Activated T-helper 17 cell treated with anti-CD3 and anti-CD28 coated beads, Interleukin-2, amount 50 U/mL, for 72 hours (primary cell): Measurements from ENCODE around the gene GPRC5A. TPM values are rescaled to one million over a fixed set of nuclear protein-coding genes. Genes with fewer than 3 reads are reported as not detected.

Source experiments
- ATAC-seq: fragments of 150-1000 bp; cut with Tn5 transposase; replicated peaks from 2 replicates; pipeline ENCODE4 v1.10.0; 2021; ENCODE audit warnings: mild to moderate bottlenecking, moderate library complexity
- H3K27ac Mint-ChIP-seq: one replicate; pipeline ENCODE4 v1.8.0; 2022; ENCODE audit warnings: mixed read lengths
- H3K27me3 Mint-ChIP-seq: one replicate; pipeline ENCODE4 v1.8.0; 2022; ENCODE audit warnings: mixed read lengths
- H3K36me3 Mint-ChIP-seq: one replicate; pipeline ENCODE4 v1.8.0; 2022; ENCODE audit warnings: low read depth, mild to moderate bottlenecking, mixed read lengths
- H3K4me1 Mint-ChIP-seq: one replicate; pipeline ENCODE4 v1.8.0; 2022; ENCODE audit warnings: mixed read lengths
- H3K4me3 Mint-ChIP-seq: one replicate; pipeline ENCODE4 v1.8.0; 2022; ENCODE audit warnings: mild to moderate bottlenecking, mixed read lengths
- H3K9me3 Mint-ChIP-seq: one replicate; pipeline ENCODE4 v1.8.0; 2022; ENCODE audit warnings: mixed read lengths
- total RNA-seq, 2 donors: library from RNA; stranded (reverse); gene quantifications; one replicate each; pipeline ENCODE4 v1.2.3, GENCODE V29; 2022

The GPRC5A gene
- total RNA-seq, 2 donors from 2014 or later, result 0.99 to 2.9 TPM

DNA sequence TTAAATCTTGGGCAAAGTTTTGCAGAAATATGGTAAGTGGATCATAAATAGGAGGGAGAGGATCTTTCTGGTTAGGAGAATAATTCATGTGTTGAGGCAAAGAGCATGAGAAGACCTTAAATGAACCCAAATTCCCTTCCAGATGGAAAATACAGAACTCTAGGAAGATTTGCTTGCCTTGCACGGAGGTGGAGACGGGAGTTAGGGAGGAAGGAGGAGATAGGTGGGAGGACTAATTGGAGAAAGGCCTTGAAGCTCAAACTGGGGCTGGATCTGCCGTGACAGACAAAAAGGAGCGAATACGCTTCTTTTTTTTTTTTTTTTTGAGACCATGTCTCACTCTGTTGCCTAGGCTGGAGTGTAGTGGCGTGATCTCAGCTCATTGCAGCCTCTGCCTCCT, 5.9 kb downstream of the GPRC5A start:
- no peaks in the 10 kb centered on the region for H3K9me3 Mint-ChIP-seq
- H3K27ac Mint-ChIP-seq, result no peak overlapping the region
- ATAC-seq, result no peak
- peaks cover 13% of the 10 kb centered on the region for H3K4me1 Mint-ChIP-seq
- H3K27me3 Mint-ChIP-seq, result peaks cover 27% of the 10 kb centered on the region
- H3K36me3 Mint-ChIP-seq, result no peaks in the 10 kb centered on the region
- no peak overlapping the region for H3K4me3 Mint-ChIP-seq

DNA sequence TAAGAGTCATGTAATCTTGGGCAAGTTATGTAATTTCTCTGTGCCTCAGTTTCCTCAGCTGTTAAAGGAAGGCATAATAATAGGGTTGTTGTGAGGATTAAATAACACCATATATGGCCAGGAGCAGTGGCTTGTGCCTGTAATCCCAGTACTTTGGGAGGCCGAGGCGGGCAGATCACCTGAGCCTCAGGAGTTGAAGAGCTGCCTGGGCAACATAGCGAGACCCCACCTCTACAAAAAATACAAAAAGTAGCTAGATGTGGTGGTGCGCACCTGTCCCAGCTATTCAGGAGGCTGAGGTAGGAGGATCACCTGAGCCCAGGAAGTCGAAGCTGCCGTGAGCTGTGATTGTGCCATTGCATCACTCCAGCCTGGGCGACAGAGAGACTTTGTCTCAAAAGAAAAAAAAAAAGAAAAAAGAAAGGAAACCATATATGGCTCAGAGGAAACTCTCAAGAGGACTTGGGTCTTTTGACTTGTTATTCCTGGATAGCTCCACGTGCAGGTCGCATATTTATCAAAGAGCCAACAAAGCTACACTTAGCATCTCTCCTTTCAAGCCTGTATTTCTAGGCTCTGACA, 6.9 kb downstream of the GPRC5A start:
- peaks cover 13% of the 10 kb centered on the region for H3K4me1 Mint-ChIP-seq
- no peaks in the 10 kb centered on the region for H3K36me3 Mint-ChIP-seq
- H3K9me3 Mint-ChIP-seq, result no peaks in the 10 kb centered on the region
- ATAC-seq, result no peak
- no peak overlapping the region for H3K4me3 Mint-ChIP-seq
- peaks cover 20% of the 10 kb centered on the region for H3K27me3 Mint-ChIP-seq
- H3K27ac Mint-ChIP-seq, result no peak overlapping the region

DNA sequence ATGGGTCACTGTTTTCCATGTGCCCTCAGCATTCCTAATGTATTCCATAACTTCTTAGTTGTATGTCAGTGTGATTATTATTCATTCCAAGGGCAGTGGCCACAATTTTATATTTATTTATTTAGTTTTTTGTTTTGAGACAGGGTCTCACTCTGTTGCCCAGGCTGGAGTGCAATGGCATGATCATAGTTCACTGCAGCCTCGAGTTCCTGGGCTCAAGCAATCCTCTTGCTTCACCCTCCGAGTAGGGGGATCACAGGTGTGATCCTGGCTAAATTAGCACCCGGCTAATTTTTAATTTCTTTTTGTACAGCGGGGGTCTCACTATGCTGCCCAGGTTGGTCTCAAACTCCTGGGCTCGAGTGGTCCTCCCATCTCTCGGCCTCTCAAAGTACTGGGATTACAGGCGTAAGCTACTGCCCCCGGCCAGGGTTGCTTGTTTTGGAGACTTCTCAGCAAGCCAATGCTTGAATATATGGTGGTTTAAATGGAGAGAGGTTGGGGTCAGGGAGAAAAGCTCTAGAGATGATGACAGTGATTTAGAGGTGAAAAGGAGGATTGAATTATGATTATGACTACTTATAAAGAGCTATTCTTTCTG, 7.6 kb downstream of the GPRC5A start:
- Mint-ChIP-seq H3K4me3 (peak overlapping the region; percentile 13), H3K4me1 (peaks cover 13% of the 10 kb centered on the region), H3K27ac (peak overlapping the region; percentile 73), H3K27me3 (peaks cover 17% of the 10 kb centered on the region), H3K36me3 (no peaks in the 10 kb centered on the region), H3K9me3 (no peaks in the 10 kb centered on the region)
- no peak for ATAC-seq

DNA sequence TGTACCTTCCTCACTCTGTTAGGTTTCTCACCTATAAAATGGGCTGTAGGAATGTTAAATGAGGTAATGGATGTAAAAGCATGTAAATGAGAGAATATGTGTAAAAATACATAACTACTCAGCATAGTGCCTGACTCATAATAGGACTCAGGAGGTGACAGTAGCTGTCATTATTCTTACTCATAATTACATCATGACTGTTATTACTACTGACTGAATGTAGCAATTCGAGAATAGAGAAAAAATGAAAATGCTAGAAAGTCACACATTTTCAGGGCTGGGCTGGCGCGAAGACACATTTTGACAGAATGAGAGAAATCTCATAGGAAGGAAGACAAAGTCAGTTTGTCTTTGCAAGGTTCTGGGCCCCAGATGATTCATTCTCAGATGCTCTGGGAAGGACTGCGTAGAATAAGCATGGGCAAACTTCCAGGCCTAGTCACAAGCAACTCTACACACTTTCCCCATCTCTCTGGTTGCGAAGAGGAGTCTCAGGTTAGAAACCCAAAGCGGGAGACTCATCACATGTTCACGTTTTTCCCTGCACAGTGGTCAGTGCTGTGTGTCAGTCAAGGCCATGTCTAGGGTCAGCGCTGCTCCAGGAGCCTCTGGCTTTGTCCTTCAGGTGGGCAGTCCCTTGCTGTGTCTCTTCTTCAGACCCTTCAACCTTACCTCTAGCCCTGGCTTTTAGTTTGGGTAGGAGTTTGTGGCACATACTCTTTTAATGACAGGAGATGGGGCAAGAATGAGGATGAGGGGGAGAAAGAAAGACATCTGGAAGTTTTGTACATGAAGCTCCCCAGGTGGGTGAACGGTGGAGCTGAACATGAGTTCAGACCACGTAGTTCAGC, 8.4 kb downstream of the GPRC5A start:
- peaks cover 21% of the 10 kb centered on the region for H3K27me3 Mint-ChIP-seq
- peak overlapping the region; percentile 73 for H3K27ac Mint-ChIP-seq
- peak overlapping the region; percentile 13 for H3K4me3 Mint-ChIP-seq
- no peaks in the 10 kb centered on the region for H3K9me3 Mint-ChIP-seq
- ATAC-seq, result peak; percentile 90
- H3K36me3 Mint-ChIP-seq, result no peaks in the 10 kb centered on the region
- peaks cover 13% of the 10 kb centered on the region for H3K4me1 Mint-ChIP-seq

DNA sequence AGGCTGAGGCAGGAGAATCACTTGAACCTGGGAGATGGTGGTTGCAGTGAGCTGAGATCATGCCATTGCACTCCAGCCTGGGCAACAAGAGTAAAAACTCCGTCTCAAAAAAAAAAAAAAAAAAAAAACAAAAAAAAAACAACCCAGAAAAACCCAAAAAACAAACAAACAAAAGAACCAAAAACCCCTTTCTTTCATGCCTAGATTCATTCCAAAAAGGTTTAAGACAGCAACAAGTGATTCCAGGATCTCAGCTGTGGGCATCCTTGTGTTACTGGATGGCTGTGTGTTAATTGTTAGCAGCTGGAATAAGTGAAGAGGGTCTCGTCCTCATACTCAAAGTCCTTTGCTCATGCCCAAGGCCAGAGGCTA, 9.4 kb downstream of the GPRC5A start:
- H3K27ac Mint-ChIP-seq, result no peak overlapping the region

DNA sequence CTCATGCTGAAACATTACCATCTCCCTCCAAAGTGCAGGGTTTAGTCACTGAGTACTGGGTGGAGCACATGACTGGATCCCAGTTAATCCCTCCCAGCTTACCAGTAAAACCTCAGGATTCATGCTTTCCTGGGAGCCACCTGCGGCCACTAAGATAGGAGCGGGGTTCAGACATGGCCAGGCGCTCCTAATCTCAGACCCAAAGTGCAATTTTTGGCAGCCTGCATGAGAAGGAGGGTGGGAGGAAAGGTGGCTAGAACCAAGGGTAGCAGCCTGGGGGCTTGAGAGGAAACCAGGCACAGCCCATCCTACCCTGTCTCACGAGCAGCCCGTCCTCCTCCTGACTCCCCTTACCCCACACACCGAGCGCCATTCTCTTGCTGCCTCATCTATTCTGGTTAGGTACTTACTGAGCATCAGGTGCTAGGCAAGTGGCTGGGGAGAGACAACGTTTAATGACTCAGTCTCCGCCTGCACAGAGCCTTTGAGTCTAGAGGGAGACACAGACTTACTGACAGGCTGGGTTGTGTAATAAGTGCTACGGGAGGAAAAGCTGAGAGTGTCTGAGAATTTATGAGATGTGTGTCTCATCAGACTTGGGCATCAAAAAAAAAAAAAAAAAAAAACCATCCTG, 9.9 kb downstream of the GPRC5A start:
- Mint-ChIP-seq H3K9me3 (no peaks in the 10 kb centered on the region), H3K27ac (no peak overlapping the region), H3K27me3 (peaks cover 24% of the 10 kb centered on the region), H3K4me1 (peaks cover 13% of the 10 kb centered on the region), H3K36me3 (no peaks in the 10 kb centered on the region), H3K4me3 (no peak overlapping the region)
- ATAC-seq, result no peak

More for the DNA sequence above, 9.4 kb downstream of the GPRC5A start:
- peaks cover 13% of the 10 kb centered on the region for H3K4me1 Mint-ChIP-seq
- no peak for ATAC-seq
- no peaks in the 10 kb centered on the region for H3K9me3 Mint-ChIP-seq
- no peak overlapping the region for H3K4me3 Mint-ChIP-seq
- peaks cover 23% of the 10 kb centered on the region for H3K27me3 Mint-ChIP-seq
- no peaks in the 10 kb centered on the region for H3K36me3 Mint-ChIP-seq

DNA sequence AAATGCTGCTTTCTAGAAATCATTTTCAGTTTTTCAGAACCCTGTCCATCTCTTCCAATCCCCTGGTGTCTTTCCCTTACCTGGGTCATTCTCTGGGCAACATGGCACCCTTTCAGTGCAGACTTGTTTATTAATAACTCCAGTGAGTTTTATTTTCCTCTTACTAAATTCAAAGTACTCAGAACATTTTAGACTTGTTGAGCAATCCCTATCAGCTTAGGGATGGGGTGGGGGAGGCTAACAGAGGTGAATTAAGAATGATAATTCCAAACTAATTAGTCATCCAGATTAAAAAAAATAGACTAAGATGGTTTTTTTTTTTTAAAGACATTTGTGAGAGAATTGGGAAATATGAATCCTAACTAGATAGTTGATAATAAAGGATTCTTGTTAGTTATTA, 10.7 kb downstream of the GPRC5A start:
- ATAC-seq, result no peak

DNA sequence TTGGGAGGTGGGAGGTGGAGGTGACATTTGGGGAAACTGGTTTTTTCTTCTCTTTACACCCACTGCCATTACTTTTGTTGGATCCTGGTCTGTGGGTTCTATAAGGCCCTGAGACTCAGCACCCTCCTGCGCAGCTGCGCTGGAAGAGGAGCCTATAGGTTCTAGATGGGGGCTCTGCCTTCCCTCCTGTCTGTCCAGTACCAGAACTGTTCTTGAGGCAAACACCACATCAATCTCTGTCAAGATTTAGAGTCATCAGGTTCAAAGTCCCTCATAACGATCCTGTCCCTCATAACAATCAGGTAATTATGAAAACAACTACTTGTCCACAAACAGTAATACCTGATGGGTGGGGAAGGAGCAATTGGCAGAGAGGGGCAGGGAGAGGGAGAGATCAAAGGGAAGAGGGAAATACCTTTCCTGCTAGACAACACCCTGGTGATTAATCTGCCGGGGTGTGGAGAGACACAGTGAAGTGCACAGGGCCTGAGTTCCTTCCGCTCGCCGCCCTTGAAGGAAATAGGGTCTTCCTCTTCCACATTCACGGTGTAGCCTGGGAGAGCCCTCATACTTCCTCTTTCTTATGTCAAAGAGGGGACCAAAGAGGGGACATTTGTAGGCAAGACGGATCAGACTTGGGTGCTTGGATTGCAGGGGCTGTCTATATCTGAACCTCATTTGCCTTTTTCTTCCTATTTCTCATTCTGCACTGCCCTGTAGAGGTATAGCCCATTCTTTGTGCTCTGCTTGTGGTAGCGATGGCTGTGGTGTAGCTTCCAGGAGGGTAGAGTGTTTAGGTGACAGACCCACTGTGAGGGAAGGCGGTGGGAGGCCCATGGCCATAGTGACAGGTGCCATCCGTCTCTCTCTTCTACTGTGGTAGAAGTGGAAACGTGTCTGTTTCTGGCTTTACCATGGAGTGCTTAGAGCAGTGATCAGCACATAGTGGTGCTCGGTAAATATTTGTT, 12.6 kb downstream of the GPRC5A start:
- Mint-ChIP-seq H3K4me1 (peaks cover 13% of the 10 kb centered on the region), H3K9me3 (no peaks in the 10 kb centered on the region), H3K27me3 (peaks cover 18% of the 10 kb centered on the region), H3K4me3 (no peak overlapping the region), H3K27ac (no peak overlapping the region), H3K36me3 (no peaks in the 10 kb centered on the region)
- no peak for ATAC-seq

More for the DNA sequence above, 10.7 kb downstream of the GPRC5A start:
- Mint-ChIP-seq H3K9me3 (no peaks in the 10 kb centered on the region), H3K27me3 (peaks cover 22% of the 10 kb centered on the region), H3K4me3 (no peak overlapping the region), H3K36me3 (no peaks in the 10 kb centered on the region), H3K4me1 (peaks cover 13% of the 10 kb centered on the region), H3K27ac (no peak overlapping the region)

DNA sequence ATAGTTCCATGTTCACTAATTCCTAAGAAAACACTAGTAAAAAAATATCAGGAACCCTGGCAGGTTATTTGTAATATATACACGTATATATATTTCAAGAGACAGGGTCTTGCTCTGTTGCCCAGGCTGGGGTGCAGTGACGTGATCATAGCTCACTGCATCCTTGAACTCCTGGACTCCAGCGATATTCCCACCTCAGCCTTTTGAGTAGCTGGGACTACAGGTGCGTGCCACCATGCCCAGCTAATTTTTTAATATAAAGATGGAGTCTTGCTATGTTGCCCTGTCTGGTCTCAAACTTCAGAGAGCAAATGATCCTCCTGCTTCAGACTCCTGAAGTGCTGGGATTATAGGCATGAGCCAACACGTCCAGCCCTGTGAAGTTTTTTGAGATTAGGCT, 16.2 kb downstream of the GPRC5A start:
- ATAC-seq, result no peak
- Mint-ChIP-seq H3K4me1 (peaks cover 14% of the 10 kb centered on the region), H3K4me3 (no peak overlapping the region), H3K9me3 (no peaks in the 10 kb centered on the region), H3K27me3 (peaks cover 13% of the 10 kb centered on the region), H3K27ac (no peak overlapping the region), H3K36me3 (no peaks in the 10 kb centered on the region)

DNA sequence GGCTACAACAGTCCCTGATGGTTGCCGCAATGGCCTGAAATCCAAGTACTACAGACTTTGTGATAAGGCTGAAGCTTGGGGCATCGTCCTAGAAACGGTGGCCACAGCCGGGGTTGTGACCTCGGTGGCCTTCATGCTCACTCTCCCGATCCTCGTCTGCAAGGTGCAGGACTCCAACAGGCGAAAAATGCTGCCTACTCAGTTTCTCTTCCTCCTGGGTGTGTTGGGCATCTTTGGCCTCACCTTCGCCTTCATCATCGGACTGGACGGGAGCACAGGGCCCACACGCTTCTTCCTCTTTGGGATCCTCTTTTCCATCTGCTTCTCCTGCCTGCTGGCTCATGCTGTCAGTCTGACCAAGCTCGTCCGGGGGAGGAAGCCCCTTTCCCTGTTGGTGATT, 16.9 kb downstream of the GPRC5A start:
- Mint-ChIP-seq H3K27ac (no peak overlapping the region), H3K4me1 (peaks cover 14% of the 10 kb centered on the region), H3K36me3 (no peaks in the 10 kb centered on the region), H3K9me3 (no peaks in the 10 kb centered on the region), H3K4me3 (no peak overlapping the region), H3K27me3 (peaks cover 13% of the 10 kb centered on the region)
- no peak for ATAC-seq

DNA sequence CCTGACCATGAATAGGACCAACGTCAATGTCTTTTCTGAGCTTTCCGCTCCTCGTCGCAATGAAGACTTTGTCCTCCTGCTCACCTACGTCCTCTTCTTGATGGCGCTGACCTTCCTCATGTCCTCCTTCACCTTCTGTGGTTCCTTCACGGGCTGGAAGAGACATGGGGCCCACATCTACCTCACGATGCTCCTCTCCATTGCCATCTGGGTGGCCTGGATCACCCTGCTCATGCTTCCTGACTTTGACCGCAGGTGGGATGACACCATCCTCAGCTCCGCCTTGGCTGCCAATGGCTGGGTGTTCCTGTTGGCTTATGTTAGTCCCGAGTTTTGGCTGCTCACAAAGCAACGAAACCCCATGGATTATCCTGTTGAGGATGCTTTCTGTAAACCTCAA, 17.3 kb downstream of the GPRC5A start:
- no peak for ATAC-seq
- peaks cover 13% of the 10 kb centered on the region for H3K27me3 Mint-ChIP-seq
- H3K36me3 Mint-ChIP-seq, result no peaks in the 10 kb centered on the region
- H3K27ac Mint-ChIP-seq, result no peak overlapping the region
- no peaks in the 10 kb centered on the region for H3K9me3 Mint-ChIP-seq
- peaks cover 14% of the 10 kb centered on the region for H3K4me1 Mint-ChIP-seq
- no peak overlapping the region for H3K4me3 Mint-ChIP-seq

DNA sequence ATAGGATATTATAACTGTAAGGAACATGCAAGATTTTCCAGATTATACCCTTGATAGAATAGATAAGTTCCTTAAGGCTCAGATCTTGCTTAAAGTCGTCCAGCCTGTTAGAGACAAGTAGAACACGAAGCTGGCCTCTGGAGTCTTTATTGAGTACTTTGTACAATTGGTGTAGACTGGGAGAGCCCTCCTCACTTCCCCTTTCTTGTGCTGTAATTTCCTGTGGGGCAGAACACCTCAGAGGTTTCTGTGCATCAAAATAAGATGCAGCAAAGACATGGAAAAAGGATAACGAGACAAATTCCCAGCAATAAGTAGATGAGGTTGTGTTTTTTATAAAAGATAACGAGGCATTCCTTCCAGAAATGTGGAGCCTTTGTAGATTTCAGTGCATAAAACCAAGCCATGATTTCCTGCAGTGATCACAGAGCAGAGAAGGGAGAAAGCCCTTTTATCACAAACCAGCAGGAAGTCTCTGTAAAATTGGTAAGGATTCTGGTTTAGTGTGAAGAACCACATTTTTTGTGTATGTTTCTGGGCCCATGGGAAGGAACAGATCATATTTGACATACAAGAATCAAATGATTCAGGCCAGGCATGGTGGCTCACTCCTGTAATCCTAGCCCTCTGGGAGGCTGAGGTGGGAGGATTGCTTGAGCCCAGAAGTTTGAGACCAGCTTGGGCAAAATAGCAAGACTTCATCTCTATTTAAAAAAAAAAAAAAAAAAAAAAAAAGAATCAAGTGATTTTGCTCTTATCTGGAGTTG, 18.0 kb downstream of the GPRC5A start:
- Mint-ChIP-seq H3K4me3 (no peak overlapping the region), H3K27me3 (peaks cover 11% of the 10 kb centered on the region), H3K4me1 (peaks cover 14% of the 10 kb centered on the region), H3K27ac (no peak overlapping the region), H3K36me3 (no peaks in the 10 kb centered on the region), H3K9me3 (no peaks in the 10 kb centered on the region)
- peak; percentile 12 for ATAC-seq

DNA sequence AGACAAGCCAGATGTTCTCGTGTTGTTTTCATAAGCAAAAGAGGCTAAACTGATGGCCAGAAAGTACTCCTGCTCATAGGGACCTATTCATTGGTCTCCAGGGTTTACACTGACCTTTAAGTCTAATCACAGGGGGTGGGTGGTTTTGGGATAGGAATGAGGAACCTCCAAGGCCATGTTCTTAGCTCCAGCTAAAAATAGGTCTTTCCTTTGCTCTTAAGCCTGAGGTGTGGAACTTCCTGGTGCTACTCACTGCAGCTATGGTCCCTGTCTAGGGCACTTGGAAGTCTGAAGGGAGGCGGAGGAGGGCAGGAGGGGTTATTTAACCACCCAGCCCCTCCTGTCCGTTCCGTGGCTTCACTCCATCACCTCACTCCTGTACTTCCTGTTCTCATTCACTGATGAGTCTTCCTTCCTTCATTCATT, 18.6 kb downstream of the GPRC5A start:
- no peaks in the 10 kb centered on the region for H3K36me3 Mint-ChIP-seq
- ATAC-seq, result no peak
- peaks cover 14% of the 10 kb centered on the region for H3K4me1 Mint-ChIP-seq
- no peak overlapping the region for H3K4me3 Mint-ChIP-seq
- peaks cover 10% of the 10 kb centered on the region for H3K27me3 Mint-ChIP-seq
- no peaks in the 10 kb centered on the region for H3K9me3 Mint-ChIP-seq
- H3K27ac Mint-ChIP-seq, result no peak overlapping the region
